Heart left ventricle (tissue), 13 donors: ENCODE measurements around the gene C2.

Experiments
- CTCF ChIP-seq, 12 donors: fragments of 200-600 bp; sonication (generic) in 4 of 12; IDR thresholded peaks; one replicate each; pipeline versions ENCODE4 v1.5.0 to v1.8.0; 2018 to 2022; ENCODE audit warnings: antibody characterized with exemption in 12 of 12, mild to moderate bottlenecking in 5 of 12
- POLR2A ChIP-seq, 2 donors: fragments of 450-650 bp; IDR thresholded peaks; one replicate each; pipeline ENCODE4 v1.6.1; 2017; ENCODE audit warnings: antibody characterized with exemption in 2 of 2, mild to moderate bottlenecking in 2 of 2, moderate library complexity in 2 of 2
- donor health status: ischemic (EF 13 %, LVEDD 7.1; RV severe dilation, severe dysfunction).
- donor health status: DM: no; HTN: yes; CAD: no.
- donor health status: DM: no; HTN: no; CAD: no.
- donor health status: ischemic (EF 25% LVEDD 6.9; RV normal size, moderate dysfunction).
- donor health status: ischemic (EF 25% LVEDD 5.7; RV mildly dilated, moderate dysfunction).
- donor health status: ischemic (EF 35%, LVEDD 5.7; RV mildly dilated, moderate dysfunction).
- donor health status: nonischemic (EF 11% LVEDD 7.7; RV severe dilation, severe dysfunction).
- donor health status: DM: yes; HTN: yes; CAD: no.
- donor health status: PGD.
- donor health status: ischemic (EF 29% LVEDD 5.4; RV normal size, mild dysfunction).
- donor health status: nonischemic (EF 23%, LVEDD 6.1; RV moderate dilation, normal function).

- TF ChIP-seq CTCF (IDR thresholded peaks at IDR 0.05), result no peak
- no peak for TF ChIP-seq POLR2A (IDR thresholded peaks at IDR 0.05)
Measured at GRCh38 chr6:31892821-31893220, 34.7 kb upstream of the C2 start.
